ENCODE measurements around the gene SIN3A. TPM values are rescaled to one million over a fixed set of nuclear protein-coding genes. Genes with fewer than 3 reads are reported as not detected.

Gene SIN3A
- total RNA-seq, 1 donor from 2014 or later, result 65.2 TPM

GRCh38 chr15:75356006-75356405 is 95.5 kb downstream of the SIN3A start:
- DNase-seq (ENCODE audit: extremely low spot score, unreplicated experiment), result no peak
- Mint-ChIP-seq H3K36me3 (ENCODE audit: unreplicated experiment) (no peaks in the 10 kb centered on the region), H3K27ac (ENCODE audit: unreplicated experiment) (no peak overlapping the region), H3K4me1 (ENCODE audit: unreplicated experiment) (no peaks in the 10 kb centered on the region), H3K9me3 (ENCODE audit: unreplicated experiment) (no peaks in the 10 kb centered on the region), H3K27me3 (ENCODE audit: unreplicated experiment) (no peaks in the 10 kb centered on the region), H3K4me3 (ENCODE audit: unreplicated experiment) (no peak overlapping the region)
- TF ChIP-seq, protein P1, sequence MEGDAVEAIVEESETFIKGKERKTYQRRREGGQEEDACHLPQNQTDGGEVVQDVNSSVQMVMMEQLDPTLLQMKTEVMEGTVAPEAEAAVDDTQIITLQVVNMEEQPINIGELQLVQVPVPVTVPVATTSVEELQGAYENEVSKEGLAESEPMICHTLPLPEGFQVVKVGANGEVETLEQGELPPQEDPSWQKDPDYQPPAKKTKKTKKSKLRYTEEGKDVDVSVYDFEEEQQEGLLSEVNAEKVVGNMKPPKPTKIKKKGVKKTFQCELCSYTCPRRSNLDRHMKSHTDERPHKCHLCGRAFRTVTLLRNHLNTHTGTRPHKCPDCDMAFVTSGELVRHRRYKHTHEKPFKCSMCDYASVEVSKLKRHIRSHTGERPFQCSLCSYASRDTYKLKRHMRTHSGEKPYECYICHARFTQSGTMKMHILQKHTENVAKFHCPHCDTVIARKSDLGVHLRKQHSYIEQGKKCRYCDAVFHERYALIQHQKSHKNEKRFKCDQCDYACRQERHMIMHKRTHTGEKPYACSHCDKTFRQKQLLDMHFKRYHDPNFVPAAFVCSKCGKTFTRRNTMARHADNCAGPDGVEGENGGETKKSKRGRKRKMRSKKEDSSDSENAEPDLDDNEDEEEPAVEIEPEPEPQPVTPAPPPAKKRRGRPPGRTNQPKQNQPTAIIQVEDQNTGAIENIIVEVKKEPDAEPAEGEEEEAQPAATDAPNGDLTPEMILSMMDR (IDR thresholded peaks at IDR 0.05), result no peak

GRCh38 chr15:75355369-75355768 is 96.1 kb downstream of the SIN3A start:
- DNase-seq (ENCODE audit: extremely low spot score, unreplicated experiment), result no peak

DNA sequence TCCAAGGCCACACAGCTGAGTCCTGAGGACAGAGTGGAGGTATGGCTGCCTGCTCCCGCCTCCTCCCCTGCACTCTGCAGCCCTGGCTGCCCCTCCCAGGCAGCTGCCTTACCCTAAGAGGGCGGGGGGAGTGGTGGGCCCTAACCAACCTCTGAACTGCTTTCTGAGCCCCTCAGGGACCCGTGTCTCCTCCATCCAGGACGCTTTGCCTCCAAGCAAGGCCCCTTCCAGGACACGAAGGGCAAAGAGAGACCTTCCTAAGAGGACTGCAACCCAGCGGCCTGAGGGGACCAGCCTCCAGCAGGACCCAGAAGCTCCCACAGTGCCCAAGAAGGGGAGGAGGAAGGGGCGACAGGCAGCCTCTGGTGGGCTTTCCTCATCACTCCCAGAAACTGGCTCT is 97.0 kb downstream of the SIN3A start:
- Mint-ChIP-seq H3K4me1 (ENCODE audit: unreplicated experiment) (no peaks in the 10 kb centered on the region), H3K36me3 (ENCODE audit: unreplicated experiment) (no peaks in the 10 kb centered on the region), H3K9me3 (ENCODE audit: unreplicated experiment) (no peaks in the 10 kb centered on the region), H3K27ac (ENCODE audit: unreplicated experiment) (no peak overlapping the region), H3K27me3 (ENCODE audit: unreplicated experiment) (no peaks in the 10 kb centered on the region), H3K4me3 (ENCODE audit: unreplicated experiment) (no peak overlapping the region)
- no peak for DNase-seq (ENCODE audit: extremely low spot score, unreplicated experiment)
- TF ChIP-seq, protein P1 (IDR thresholded peaks at IDR 0.05), result no peak

More at GRCh38 chr15:75355369-75355768, 96.1 kb downstream of the SIN3A start:
- Mint-ChIP-seq H3K36me3 (ENCODE audit: unreplicated experiment) (no peaks in the 10 kb centered on the region), H3K4me1 (ENCODE audit: unreplicated experiment) (no peaks in the 10 kb centered on the region), H3K4me3 (ENCODE audit: unreplicated experiment) (no peak overlapping the region), H3K9me3 (ENCODE audit: unreplicated experiment) (no peaks in the 10 kb centered on the region), H3K27ac (ENCODE audit: unreplicated experiment) (no peak overlapping the region), H3K27me3 (ENCODE audit: unreplicated experiment) (no peaks in the 10 kb centered on the region)
- TF ChIP-seq, protein P1 (IDR thresholded peaks at IDR 0.05), result no peak

DNA sequence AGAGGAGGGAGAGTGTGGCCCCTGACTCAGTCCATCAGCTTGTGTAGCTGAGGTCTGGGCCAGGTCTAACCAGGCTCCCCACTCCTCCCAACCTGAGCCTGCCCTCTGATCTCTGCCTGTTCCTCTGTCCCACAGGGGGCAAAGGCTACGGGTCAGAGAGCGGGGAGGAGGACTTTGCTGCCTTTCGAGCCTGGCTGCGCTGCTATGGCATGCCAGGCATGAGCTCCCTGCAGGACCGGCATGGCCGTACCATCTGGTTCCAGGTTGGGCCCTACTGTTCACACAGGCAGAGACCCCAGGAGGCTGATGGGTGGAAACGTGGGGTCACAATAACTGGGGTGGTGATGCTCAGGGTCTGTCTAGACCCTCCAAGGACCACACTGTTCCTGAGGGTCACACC is 97.9 kb downstream of the SIN3A start:
- no peak for DNase-seq (ENCODE audit: extremely low spot score, unreplicated experiment)
- Mint-ChIP-seq H3K27me3 (ENCODE audit: unreplicated experiment) (no peaks in the 10 kb centered on the region), H3K4me1 (ENCODE audit: unreplicated experiment) (peaks cover 7% of the 10 kb centered on the region), H3K36me3 (ENCODE audit: unreplicated experiment) (no peaks in the 10 kb centered on the region), H3K27ac (ENCODE audit: unreplicated experiment) (no peak overlapping the region), H3K9me3 (ENCODE audit: unreplicated experiment) (no peaks in the 10 kb centered on the region), H3K4me3 (ENCODE audit: unreplicated experiment) (no peak overlapping the region)
- TF ChIP-seq, protein P1 (IDR thresholded peaks at IDR 0.05), result no peak

GRCh38 chr15:75352186-75353080 is 99.1 kb downstream of the SIN3A start:
- H3K9me3 Mint-ChIP-seq (ENCODE audit: unreplicated experiment), result no peaks in the 10 kb centered on the region
- H3K36me3 Mint-ChIP-seq (ENCODE audit: unreplicated experiment), result no peaks in the 10 kb centered on the region
- TF ChIP-seq, protein P1 (IDR thresholded peaks at IDR 0.05), result no peak
- no peak for DNase-seq (ENCODE audit: extremely low spot score, unreplicated experiment)
- H3K27ac Mint-ChIP-seq (ENCODE audit: unreplicated experiment), result no peak overlapping the region
- H3K4me3 Mint-ChIP-seq (ENCODE audit: unreplicated experiment), result no peak overlapping the region
- no peaks in the 10 kb centered on the region for H3K27me3 Mint-ChIP-seq (ENCODE audit: unreplicated experiment)
- peaks cover 10% of the 10 kb centered on the region for H3K4me1 Mint-ChIP-seq (ENCODE audit: unreplicated experiment)
